Cortex of kidney (tissue), 1 donor: ENCODE measurements around the gene FKBP7.
"Not testable (repeated sequence)": the region's sequence is repeated elsewhere in the genome, so short reads cannot be mapped to it uniquely, and the experiment has no call there.

Experiments used
- DNase-seq: peaks from one replicate; lab custom pipeline; 2025; lab: John Stamatoyannopoulos, UW

FKBP7 gene, protein sequence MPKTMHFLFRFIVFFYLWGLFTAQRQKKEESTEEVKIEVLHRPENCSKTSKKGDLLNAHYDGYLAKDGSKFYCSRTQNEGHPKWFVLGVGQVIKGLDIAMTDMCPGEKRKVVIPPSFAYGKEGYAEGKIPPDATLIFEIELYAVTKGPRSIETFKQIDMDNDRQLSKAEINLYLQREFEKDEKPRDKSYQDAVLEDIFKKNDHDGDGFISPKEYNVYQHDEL

DNA sequence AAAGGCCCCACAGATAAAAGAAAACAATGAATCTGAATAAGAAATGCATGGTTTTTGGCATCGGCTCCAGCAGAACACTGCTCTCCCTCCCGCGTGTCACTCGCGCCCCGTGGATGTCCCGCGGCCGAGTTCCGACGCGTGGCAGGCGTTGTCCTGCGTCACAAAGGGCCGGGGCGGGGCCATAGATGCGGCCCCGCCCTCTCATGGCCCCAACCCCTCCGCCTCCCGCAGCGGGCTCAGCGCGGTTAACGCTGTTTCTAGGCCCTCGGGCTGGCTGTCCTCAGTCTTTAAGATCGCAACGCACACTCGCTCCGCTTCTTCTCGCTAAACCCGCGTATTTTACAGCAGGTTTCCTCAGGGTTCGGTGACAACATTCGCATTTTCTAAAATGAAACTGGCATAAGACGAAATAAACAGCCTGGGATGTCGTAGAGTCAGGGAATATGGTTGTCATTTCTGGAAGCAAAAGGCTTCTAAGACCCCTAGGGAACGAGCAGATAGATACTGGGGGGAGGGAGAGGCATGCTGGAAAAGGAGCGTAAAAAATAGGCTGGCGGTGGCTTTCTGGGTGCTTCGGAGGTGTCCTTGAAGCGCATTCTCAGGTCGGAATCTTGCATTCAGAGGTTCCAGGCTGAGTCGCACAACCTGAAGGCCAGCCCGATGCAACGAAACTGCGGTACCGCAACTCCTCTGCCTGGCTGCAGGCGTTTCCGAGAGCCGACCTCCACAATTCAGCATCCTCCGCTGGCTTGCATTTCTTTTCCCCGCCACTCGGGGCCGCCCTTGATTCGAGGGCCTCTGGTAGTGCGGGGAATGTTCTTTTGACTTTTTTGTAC, at the start of gene FKBP7:
TSS of gene FKBP7 (minus strand) at position 162 of the 836 bp plus-strand sequence. CDS start at position 61, 101 bp downstream.
- no peak for DNase-seq

DNA sequence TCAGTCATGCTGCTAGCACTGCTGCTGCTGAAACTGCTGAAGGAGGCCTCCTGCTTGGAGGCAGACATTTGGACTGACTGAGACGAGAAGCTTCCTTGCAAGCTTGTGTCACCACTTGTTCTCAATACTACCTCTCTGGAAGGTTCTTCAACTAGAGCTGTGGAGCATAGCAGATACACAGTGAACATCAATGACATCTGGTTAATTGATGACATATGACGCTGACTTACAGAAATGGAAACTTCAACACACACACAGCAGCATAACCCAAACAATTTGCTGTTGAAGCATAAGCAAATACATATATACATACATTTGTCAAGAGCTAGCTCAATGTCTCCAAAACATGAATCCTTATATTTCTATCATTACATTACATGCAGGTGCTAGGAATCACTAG, 49.2 kb upstream of the FKBP7 start:
- DNase-seq, result no peak

DNA sequence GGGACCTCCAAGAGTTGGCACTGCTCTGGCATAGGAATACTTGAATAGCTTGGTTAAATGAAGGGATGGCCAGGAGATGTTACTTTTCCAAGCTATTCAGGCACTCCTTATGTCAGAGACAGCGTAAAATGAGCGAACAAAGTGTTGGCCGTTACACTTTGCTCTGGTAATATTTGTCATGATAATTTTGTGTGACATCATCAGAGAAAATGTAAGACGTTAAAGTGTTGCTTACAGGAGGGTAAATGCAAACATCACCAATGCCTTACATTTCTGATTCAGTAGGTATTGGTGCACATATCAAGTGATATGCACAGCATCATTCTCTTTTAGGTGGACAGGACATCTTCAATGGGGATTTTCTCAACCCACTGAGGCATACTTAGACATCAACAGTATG, 47.9 kb upstream of the FKBP7 start:
- no peak for DNase-seq

GRCh38 chr2:178525460-178525859, 47.1 kb upstream of the FKBP7 start:
- not testable (repeated sequence) for DNase-seq

DNA sequence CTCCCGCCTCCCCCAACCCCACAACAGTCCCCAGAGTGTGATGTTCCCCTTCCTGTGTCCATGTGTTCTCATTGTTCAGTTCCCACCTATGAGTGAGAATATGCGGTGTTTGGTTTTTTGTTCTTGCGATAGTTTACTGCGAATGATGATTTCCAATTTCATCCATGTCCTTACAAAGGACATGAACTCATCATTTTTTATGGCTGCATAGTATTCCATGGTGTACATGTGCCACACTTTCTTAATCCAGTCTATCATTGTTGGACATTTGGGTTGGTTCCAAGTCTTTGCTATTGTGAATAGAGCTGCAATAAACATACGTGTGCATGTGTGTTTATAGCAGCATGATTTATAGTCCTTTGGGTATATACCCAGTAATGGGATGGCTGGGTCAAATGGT, 46.6 kb upstream of the FKBP7 start:
- not testable (repeated sequence) for DNase-seq

DNA sequence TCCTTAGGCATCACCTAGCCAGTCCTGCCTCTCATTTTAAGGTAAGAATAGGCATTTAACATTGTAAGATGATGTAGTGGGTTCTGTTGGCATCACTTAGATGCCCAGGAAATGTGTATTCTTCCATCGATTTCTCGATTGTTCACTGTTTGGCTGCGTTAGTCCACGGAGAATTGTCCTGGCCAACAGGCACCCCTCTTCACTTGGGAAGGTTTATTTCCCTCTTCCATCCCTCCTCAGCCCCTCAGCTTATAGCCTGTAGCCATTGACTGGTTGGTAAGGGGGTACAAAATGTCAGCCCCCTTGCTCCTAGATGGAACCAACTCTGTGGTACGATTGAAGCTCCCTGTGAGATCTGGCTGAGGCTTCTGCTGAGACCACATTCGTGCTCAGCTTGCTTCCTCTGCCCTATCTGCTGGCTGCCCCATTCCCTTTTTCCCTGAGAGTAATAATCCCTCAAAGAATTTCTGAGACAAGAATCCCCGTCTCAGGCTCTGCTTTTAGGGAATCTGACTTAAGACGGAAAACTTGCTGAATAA, 45.3 kb upstream of the FKBP7 start:
- no peak for DNase-seq

DNA sequence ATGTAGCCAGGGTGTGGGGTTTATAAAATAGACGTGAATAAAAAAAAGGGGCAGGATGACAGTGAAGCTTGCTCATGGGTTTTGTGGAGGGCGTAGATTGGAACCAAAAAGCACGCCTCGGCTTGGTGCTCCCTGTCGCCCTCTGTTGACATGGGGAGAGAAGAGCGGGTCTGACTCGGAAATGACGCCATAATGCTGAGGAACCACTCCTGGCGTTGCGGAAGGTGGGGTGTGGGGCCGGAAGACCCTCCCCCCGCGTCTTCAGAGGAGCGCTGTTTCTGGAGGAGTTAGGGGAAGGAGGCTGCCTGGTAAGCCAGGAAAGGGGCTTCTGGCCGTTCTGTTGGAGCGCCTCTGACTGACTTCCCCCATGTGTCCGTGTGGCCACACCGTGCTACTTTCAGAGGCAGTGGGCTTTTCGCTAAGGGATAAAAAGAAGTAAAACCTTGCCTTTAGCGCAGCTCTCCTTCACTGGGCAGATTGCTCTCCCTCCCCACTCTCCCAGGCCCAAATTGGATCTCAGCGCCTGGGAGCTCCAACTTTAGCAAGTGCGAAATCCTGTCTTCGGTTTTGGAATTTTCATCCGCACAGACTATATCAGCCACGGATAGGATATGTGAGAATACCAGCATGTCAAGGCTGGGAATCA, 44.7 kb upstream of the FKBP7 start:
- no peak for DNase-seq

GRCh38 chr2:178521304-178522150, 43.1 kb upstream of the FKBP7 start:
- DNase-seq, result no peak

GRCh38 chr2:178517496-178517895, 39.1 kb upstream of the FKBP7 start:
- no peak for DNase-seq

DNA sequence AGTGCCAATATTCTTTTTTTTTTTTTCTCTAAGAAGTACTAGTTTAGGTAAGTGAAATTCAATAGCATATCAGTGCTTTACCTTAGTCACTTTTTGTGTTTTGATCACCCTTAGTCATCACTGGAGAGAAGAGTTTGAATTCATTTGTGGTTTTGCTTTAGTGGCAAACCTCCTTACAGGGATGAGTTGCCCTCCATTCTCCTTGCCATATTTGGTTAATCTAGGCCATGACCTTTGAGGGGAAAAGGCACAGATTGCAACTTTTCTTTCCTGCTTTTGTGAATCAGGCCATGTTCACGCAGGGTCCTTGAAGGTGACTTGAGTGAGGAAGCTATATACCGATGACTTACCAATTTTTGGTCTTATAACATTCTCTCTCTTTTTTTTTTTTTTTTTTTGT, 36.3 kb upstream of the FKBP7 start:
- DNase-seq, result no peak

- no peak for DNase-seq
Measured at GRCh38 chr2:178513876-178514275, 35.5 kb upstream of the FKBP7 start.

DNA sequence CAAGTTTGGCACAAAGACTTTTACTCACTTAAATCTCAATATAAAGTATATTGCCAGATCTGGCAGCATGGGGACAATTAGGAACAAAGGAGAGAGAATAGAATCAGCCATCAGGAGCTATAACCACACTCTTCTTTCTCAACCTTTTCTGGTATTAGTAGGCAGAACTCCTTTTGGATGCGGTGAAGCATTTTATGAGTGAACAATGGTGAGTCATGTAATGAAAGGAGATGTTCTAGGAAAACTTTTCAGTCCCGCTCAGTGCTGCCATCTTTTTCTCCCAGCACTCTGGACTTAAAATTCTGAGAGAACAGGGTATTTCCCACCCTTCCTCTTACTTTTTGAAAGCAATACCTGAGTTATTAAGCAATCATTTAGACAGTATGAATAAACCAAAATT, 34.1 kb upstream of the FKBP7 start:
- no peak for DNase-seq

- no peak for DNase-seq
Measured at GRCh38 chr2:178510384-178510783, 32.0 kb upstream of the FKBP7 start.

GRCh38 chr2:178508646-178509045, 30.2 kb upstream of the FKBP7 start:
- DNase-seq, result no peak

DNA sequence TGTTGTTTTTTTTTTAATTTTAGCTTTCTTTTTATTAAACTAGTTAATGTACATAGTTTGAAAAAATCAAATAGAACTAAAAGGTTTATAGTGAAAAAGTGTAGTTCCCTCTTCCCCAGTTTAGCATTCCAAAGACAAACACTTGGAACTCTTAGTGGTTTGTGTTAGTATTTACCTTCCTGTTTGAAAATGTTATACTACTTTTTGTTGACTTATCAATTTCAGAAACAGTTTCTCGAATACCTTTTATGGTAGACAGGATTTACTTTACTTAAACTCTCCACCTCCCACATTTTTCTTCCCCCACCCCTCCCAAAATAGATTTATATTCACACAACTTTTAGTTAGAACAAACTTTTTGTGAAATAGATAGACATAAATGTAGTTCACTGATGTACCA, 28.5 kb upstream of the FKBP7 start:
- no peak for DNase-seq

DNA sequence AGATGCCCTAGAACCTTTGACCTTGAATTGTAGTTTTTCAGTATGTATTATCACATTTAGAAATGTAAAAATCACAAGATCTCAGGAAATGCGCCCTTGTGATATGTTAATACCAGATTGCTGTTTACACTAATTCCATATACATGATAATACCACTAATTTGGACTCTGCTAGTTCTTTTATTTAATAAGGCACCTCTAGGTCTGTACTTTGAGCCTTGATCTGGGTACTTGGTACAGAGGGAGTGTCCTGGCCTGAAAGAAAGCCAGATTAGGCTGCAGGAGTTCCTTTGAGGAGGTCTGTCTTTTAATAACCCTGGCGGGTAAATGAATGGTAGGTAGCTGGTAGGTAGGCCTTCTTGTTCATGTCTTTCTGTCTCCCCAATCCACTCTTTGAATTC, 28.1 kb upstream of the FKBP7 start:
- no peak for DNase-seq

- DNase-seq, result no peak
Measured at GRCh38 chr2:178506101-178506500, 27.7 kb upstream of the FKBP7 start.

- DNase-seq, result no peak
Measured at GRCh38 chr2:178502751-178503150, 24.4 kb upstream of the FKBP7 start.

DNA sequence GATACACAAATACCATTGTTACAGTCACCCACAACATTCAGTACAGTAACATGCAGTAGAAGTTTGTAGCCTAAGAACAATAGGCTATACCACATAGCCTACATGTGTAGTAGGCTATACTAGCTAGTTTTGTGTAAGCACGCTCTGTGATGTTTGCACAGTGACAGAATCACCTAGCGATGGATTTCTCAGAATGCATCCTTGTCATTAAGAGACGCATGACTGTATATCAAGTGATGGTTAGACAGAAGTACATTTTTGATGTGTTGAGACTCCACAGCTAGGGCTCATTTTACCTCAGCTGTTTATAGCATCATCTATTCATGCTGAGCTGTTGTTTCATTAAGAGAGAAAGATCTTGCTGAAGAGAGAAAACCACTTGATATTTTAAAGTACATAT, 21.2 kb upstream of the FKBP7 start:
- no peak for DNase-seq

DNA sequence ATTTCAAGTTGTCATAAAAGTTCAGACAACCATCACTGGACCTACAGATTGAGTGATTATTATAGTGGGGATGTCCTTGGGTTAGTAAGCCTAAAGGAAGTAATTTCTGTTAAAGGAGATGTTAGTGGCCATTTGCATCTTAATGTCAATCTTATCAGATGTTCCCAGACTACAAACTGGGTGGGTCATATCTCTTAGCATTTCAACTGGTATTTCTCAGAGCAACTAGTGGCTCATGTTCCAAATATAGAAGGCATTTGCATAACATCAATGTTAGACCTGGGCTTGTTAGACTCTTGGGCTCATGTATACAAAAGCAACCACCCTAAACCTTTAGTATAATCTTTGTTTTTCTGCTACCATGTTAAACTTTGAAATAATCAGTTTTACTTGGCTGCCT, 19.7 kb upstream of the FKBP7 start:
- no peak for DNase-seq

GRCh38 chr2:178496049-178496448, 17.6 kb upstream of the FKBP7 start:
- no peak for DNase-seq

- DNase-seq, result no peak
Measured at GRCh38 chr2:178491612-178492011, 13.2 kb upstream of the FKBP7 start.
